ENCODE data around the gene USP40.
"Not testable (repeated sequence)": the region's sequence is repeated elsewhere in the genome, so short reads cannot be mapped to it uniquely, and the experiment has no call there.

Gene USP40

DNA sequence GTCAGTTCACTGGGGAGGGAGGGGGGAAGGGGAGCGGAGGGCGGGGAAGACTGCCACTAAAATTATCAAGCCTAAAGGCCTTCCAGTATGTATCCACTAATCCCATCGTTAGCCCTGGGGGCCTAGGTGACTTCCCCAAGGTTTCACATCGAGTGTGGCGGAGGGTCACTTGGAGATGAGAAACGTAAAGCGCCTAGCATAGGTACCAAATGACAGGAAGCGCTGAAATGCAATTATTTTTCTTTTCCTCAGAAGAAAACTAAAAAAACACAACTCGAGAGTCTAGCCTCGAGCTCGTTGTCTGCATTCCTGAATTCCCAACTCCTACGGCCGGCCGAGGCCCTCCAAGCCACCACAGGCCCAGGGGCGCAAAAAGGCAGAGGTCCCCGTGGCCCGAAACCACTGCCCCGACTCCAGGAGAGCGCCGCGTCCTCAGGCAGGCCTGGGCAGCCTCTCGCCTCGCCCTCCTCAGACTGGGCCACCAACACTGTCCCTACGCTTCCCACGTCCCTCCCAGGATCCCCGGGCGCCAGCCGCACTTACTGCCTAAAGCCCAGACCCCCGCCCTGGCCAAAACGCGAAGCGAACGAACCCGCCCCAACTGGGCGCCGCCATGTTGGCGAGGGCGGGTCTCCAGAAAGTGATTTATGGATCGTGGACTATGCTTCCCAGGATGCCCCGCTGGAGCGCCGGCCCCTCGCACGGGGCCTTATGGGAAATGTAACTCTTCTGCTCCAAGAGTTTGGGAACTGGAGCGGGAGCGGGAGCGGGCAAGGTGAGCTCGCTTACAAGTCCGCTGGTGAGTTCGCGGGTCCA, at the start of gene USP40:
TSS of gene USP40 (minus strand) at position 642 of the 816 bp plus-strand sequence. CDS start 1,228 bp downstream, outside the sequence.
- peak within 1 kb of the TSS; percentile 95 for H3K4me3 Mint-ChIP-seq
- H3K4me1 Mint-ChIP-seq (ENCODE audit: low read depth), result peaks cover 10% of the 10 kb centered on the region
- H3K36me3 Mint-ChIP-seq (ENCODE audit: low read depth), result peaks cover 5% of the 10 kb centered on the region
- H3K27ac Mint-ChIP-seq, result peak within 1 kb of the TSS; percentile 94
- H3K9me3 Mint-ChIP-seq, result no peaks in the 10 kb centered on the region
- H3K27me3 Mint-ChIP-seq, result peaks cover 12% of the 10 kb centered on the region

- no peak overlapping the region for H3K4me3 Mint-ChIP-seq
- H3K27ac Mint-ChIP-seq, result no peak overlapping the region
- H3K9me3 Mint-ChIP-seq, result peaks cover 26% of the 10 kb centered on the region
- H3K27me3 Mint-ChIP-seq, result peaks cover 26% of the 10 kb centered on the region
- no peaks in the 10 kb centered on the region for H3K4me1 Mint-ChIP-seq (ENCODE audit: low read depth)
- no peaks in the 10 kb centered on the region for H3K36me3 Mint-ChIP-seq (ENCODE audit: low read depth)
These were observed 44.7 kb upstream of the USP40 start for GRCh38 chr2:233611284-233611683.

- no peak overlapping the region for H3K4me3 Mint-ChIP-seq
- H3K36me3 Mint-ChIP-seq (ENCODE audit: low read depth), result no peaks in the 10 kb centered on the region
- peaks cover 22% of the 10 kb centered on the region for H3K27me3 Mint-ChIP-seq
- H3K4me1 Mint-ChIP-seq (ENCODE audit: low read depth), result no peaks in the 10 kb centered on the region
- H3K27ac Mint-ChIP-seq, result no peak overlapping the region
- H3K9me3 Mint-ChIP-seq, result peaks cover 11% of the 10 kb centered on the region
These were observed 39.1 kb upstream of the USP40 start for GRCh38 chr2:233605680-233606079.

DNA sequence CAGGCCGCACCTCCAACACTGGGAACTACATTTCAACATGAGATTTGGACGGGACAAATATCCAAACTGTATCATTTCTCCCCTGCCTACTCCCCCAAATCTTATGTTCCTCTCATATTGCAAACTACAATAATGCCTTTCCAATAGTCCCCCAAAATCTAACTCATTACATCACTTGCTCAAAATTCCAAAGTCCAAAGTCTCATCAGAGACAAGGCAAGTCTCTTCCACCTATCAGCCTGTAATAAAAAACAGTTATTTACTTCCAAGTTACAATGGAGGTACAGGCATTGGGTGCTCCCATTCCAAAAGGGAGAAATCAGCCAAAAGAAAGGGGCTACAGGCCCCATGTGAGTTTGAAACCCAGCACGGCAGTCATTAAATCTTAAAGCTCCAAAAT, 38.2 kb upstream of the USP40 start:
- H3K9me3 Mint-ChIP-seq, result peaks cover 6% of the 10 kb centered on the region
- H3K27me3 Mint-ChIP-seq, result peaks cover 27% of the 10 kb centered on the region
- H3K4me1 Mint-ChIP-seq (ENCODE audit: low read depth), result no peaks in the 10 kb centered on the region
- H3K27ac Mint-ChIP-seq, result no peak overlapping the region
- H3K4me3 Mint-ChIP-seq, result no peak overlapping the region
- no peaks in the 10 kb centered on the region for H3K36me3 Mint-ChIP-seq (ENCODE audit: low read depth)

- Mint-ChIP-seq H3K27ac (no peak overlapping the region), H3K36me3 (ENCODE audit: low read depth) (no peaks in the 10 kb centered on the region), H3K4me1 (ENCODE audit: low read depth) (no peaks in the 10 kb centered on the region), H3K27me3 (peaks cover 30% of the 10 kb centered on the region), H3K9me3 (peaks cover 6% of the 10 kb centered on the region), H3K4me3 (no peak overlapping the region)
These were observed 36.9 kb upstream of the USP40 start for GRCh38 chr2:233603520-233603919.

DNA sequence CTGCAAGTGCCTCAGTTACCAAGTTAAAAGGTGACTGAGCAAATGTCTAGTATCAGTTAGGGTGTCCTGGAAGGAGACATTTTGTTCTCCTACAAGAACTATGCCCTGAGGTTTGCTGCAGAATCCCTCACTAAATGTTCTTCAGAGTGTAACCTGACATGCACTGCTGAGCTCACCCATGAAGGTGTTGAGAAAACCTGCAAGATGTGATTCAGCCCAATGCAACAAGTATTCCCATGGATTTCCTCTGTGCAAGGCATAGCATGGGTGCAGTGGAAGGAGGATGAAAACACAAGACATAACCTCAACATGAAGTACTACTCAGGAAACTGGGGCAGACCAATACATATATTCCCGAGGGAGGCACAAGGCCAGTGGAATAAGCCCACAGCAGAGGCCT, 35.5 kb upstream of the USP40 start:
- H3K27me3 Mint-ChIP-seq, result peaks cover 30% of the 10 kb centered on the region
- no peak overlapping the region for H3K27ac Mint-ChIP-seq
- peaks cover 6% of the 10 kb centered on the region for H3K9me3 Mint-ChIP-seq
- H3K36me3 Mint-ChIP-seq (ENCODE audit: low read depth), result no peaks in the 10 kb centered on the region
- H3K4me3 Mint-ChIP-seq, result no peak overlapping the region
- H3K4me1 Mint-ChIP-seq (ENCODE audit: low read depth), result no peaks in the 10 kb centered on the region

DNA sequence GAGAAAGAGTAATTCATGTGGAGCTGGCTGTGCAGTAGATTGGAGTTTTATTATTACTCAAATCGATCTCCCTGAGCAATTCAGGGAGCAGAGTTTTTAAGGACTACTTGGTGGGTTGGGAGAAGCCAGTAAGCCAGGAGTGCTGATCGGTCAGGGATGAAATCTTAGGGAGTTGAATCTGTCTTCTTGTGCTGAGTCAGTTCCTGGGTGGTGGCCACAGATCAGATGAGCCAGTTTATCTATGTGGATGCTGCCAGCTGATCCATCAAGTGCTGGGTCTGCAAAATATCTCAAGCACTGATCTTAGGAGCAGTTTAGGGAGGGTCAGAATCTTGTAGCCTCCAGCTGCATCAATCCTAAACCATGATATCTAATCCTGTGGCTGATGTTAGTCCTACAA, 33.8 kb upstream of the USP40 start:
- Mint-ChIP-seq H3K9me3 (peaks cover 6% of the 10 kb centered on the region), H3K4me3 (no peak overlapping the region), H3K27me3 (peaks cover 30% of the 10 kb centered on the region), H3K27ac (no peak overlapping the region), H3K36me3 (ENCODE audit: low read depth) (no peaks in the 10 kb centered on the region), H3K4me1 (ENCODE audit: low read depth) (no peaks in the 10 kb centered on the region)

- Mint-ChIP-seq H3K27me3 (peaks cover 31% of the 10 kb centered on the region), H3K36me3 (ENCODE audit: low read depth) (no peaks in the 10 kb centered on the region), H3K9me3 (peaks cover 6% of the 10 kb centered on the region), H3K4me1 (ENCODE audit: low read depth) (no peaks in the 10 kb centered on the region), H3K27ac (no peak overlapping the region), H3K4me3 (no peak overlapping the region)
These were observed 32.4 kb upstream of the USP40 start for GRCh38 chr2:233598952-233599351.

DNA sequence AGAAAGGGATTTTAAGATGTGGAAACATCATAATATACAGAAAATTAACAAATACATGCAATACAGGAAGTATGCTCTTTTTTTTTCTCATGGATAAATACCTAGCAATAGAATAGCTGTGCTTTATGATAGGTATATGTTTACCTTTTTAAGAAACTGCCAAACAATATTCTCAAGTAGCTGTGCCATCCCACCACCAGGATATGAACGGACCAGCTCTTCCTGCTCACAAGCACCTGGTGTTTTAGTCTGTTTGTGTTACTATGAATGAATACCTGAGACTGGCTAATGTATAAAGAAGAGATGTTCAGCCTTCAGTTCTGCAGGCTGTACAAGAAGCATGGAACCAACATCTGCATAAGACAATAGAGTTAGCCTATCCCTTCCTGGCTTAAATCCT, 30.9 kb upstream of the USP40 start:
- peaks cover under 1% of the 10 kb centered on the region for H3K9me3 Mint-ChIP-seq
- H3K4me1 Mint-ChIP-seq (ENCODE audit: low read depth), result no peaks in the 10 kb centered on the region
- peaks cover 27% of the 10 kb centered on the region for H3K27me3 Mint-ChIP-seq
- H3K36me3 Mint-ChIP-seq (ENCODE audit: low read depth), result no peaks in the 10 kb centered on the region
- no peak overlapping the region for H3K27ac Mint-ChIP-seq
- no peak overlapping the region for H3K4me3 Mint-ChIP-seq

GRCh38 chr2:233593201-233593600, 26.6 kb upstream of the USP40 start:
- Mint-ChIP-seq H3K4me1 (ENCODE audit: low read depth) (no peaks in the 10 kb centered on the region), H3K9me3 (no peaks in the 10 kb centered on the region), H3K36me3 (ENCODE audit: low read depth) (no peaks in the 10 kb centered on the region), H3K27ac (no peak overlapping the region), H3K4me3 (no peak overlapping the region), H3K27me3 (peaks cover 11% of the 10 kb centered on the region)

DNA sequence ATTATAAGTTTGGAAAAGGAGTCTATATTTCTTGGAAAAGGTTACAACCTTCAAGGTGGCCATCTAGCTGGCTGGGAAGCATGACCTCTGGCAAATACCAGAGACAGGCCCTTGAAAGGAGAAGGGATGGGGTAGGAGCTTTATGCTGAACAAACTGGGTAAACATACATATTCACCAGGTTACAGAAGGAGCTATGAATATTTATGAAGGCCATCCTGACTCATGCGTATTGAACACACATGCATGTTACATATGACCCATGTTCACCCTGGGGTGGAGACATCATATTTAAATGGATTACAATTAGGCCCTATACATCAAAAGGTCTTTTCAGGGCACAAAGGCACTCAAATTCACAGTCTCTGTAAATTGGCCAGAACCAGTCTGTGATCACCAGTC, 26.1 kb upstream of the USP40 start:
- not testable (repeated sequence) for H3K4me3 Mint-ChIP-seq; H3K4me1 Mint-ChIP-seq (ENCODE audit: low read depth); H3K36me3 Mint-ChIP-seq (ENCODE audit: low read depth); H3K27ac Mint-ChIP-seq; H3K9me3 Mint-ChIP-seq
- peaks cover 13% of the 10 kb centered on the region for H3K27me3 Mint-ChIP-seq

DNA sequence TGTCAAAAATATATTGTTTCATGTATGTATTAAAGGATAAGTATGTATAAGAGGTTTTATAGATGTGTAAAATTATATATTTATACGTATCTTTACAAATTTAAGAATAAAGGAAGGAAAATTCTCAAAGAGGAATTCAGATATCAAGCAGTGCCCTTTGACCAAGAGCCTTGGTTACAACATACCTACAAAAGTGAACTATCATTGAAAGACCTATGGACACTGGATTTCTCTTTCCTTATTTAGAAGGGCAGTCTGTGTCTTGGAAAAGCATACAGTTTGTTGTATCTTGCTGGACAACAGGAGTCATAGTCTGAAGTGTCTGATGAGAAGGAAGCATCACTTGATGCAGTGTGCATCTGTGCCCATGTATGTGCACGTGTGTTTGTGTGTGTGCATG, 21.8 kb upstream of the USP40 start:
- no peak overlapping the region for H3K27ac Mint-ChIP-seq
- no peaks in the 10 kb centered on the region for H3K9me3 Mint-ChIP-seq
- H3K4me3 Mint-ChIP-seq, result no peak overlapping the region
- peaks cover 6% of the 10 kb centered on the region for H3K4me1 Mint-ChIP-seq (ENCODE audit: low read depth)
- peaks cover 34% of the 10 kb centered on the region for H3K27me3 Mint-ChIP-seq
- H3K36me3 Mint-ChIP-seq (ENCODE audit: low read depth), result no peaks in the 10 kb centered on the region

DNA sequence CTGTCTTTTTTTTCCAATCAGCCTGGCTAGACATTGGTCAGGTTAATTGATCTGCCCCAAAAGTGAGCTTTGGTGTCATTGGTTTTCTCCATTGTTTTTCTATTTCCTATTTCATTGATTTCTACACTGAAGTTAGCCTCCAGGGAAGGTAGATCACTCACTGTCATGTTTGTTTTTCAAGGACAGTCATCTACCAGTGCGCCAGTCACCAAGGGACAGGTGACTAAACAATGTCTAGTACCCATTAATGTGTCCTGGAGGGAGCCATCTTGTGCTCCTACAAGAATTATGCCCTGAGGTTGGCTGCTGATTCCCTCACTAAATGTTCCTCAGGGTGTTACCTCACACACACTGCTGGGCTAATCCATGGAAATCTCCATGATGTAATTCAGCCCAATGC, 17.6 kb upstream of the USP40 start:
- no peaks in the 10 kb centered on the region for H3K9me3 Mint-ChIP-seq
- peaks cover 6% of the 10 kb centered on the region for H3K4me1 Mint-ChIP-seq (ENCODE audit: low read depth)
- no peak overlapping the region for H3K4me3 Mint-ChIP-seq
- H3K36me3 Mint-ChIP-seq (ENCODE audit: low read depth), result no peaks in the 10 kb centered on the region
- no peak overlapping the region for H3K27ac Mint-ChIP-seq
- H3K27me3 Mint-ChIP-seq, result peaks cover 34% of the 10 kb centered on the region

- not testable (repeated sequence) for H3K36me3 Mint-ChIP-seq (ENCODE audit: low read depth); H3K9me3 Mint-ChIP-seq; H3K4me3 Mint-ChIP-seq; H3K4me1 Mint-ChIP-seq (ENCODE audit: low read depth); H3K27ac Mint-ChIP-seq
- peaks cover 28% of the 10 kb centered on the region for H3K27me3 Mint-ChIP-seq
These were observed 16.8 kb upstream of the USP40 start for GRCh38 chr2:233583217-233583965.

DNA sequence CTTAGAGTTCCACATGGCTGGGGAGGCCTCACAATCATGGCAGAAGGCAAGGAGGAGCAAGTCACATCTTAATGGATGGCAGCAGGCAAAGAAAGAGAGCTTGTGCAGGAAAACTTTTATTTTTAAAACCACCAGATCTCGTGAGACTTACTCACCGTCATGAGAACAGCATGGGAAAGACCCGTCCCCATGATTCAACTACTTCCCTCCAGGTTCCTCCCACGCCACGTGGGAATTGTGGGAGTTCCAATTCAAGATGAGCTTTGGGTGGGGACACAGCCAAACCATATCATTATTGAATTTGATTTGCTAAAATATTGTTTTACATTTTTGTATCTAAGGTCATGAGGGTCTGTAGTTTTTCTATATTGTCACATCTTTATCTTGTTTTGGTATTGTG, 10.8 kb upstream of the USP40 start:
- not testable (repeated sequence) for H3K36me3 Mint-ChIP-seq (ENCODE audit: low read depth); H3K4me3 Mint-ChIP-seq; H3K27ac Mint-ChIP-seq; H3K27me3 Mint-ChIP-seq; H3K9me3 Mint-ChIP-seq; H3K4me1 Mint-ChIP-seq (ENCODE audit: low read depth)

Measured in stimulated activated naive CD8-positive, alpha-beta T cell treated with anti-CD3 and anti-CD28 coated beads, Interleukin-15, Interleukin-2, amounts not matched to agents 100 ng/mL and 50 ng/mL, for 24 hours (primary cell).